ENCODE results near the gene PALLD. TPM values are rescaled to one million over a fixed set of nuclear protein-coding genes. Genes with fewer than 3 reads are reported as not detected.

PALLD gene
- total and polyA plus RNA-seq, 2 of the 8 experiments (the other 6 are each of a cell fraction or from before 2014, with no cell fraction given), result 10.5 to 25.0 TPM

- no peak overlapping the region for H4K8ac ChIP-seq (ENCODE audit: extremely low read depth, insufficient read depth, low read length)
- H3K23me2 ChIP-seq (ENCODE audit: low read depth, low read length), result no peaks in the 10 kb centered on the region
- no peak overlapping the region for H2BK120ac ChIP-seq (replicated peaks; ENCODE audit: low read depth, low read length)
- no peaks in the 10 kb centered on the region for H3K4me1 ChIP-seq (replicated peaks in 1 of 4; ENCODE audit: control insufficient read depth in 3 of 4, insufficient read depth in 4 of 4, low read length in 3 of 4)
- no peak overlapping the region for H3K4me2 ChIP-seq (ENCODE audit: insufficient read depth in 1 of 2, low read depth in 2 of 2, low read length in 2 of 2)
- H3K14ac ChIP-seq (ENCODE audit: insufficient read length), result no peak overlapping the region
- 88% methylated on average over 5 of the region's 5 CpGs; no CpG with 5 or more reads in 1 of the 2 experiments for WGBS, 2 experiments (ENCODE audit: extremely low coverage in 1 of 2, insufficient coverage in 1 of 2, insufficient read length in 1 of 2, insufficient replicate concordance in 2 of 2, low coverage in 1 of 2, low lambda C conversion rate in 2 of 2, missing lambda C conversion rate in 1 of 2)
- H3K23ac ChIP-seq (ENCODE audit: insufficient read length), result no peak overlapping the region
- H4K91ac ChIP-seq (replicated peaks; ENCODE audit: insufficient read length, low read length), result no peak overlapping the region
- H3K4ac ChIP-seq (replicated peaks; ENCODE audit: insufficient read length, low read depth, low read length), result no peak overlapping the region
- no peak overlapping the region for H2BK5ac ChIP-seq (ENCODE audit: low read depth, low read length)
- H3K79me2 ChIP-seq (ENCODE audit: control insufficient read depth in 1 of 2, insufficient read depth in 2 of 2, low read length in 2 of 2), result no peaks in the 10 kb centered on the region
- H2AK5ac ChIP-seq (ENCODE audit: low read depth, low read length), result no peak overlapping the region
- POLR2A ChIA-PET (ENCODE audit: partially characterized antibody), result no interaction called here
- CTCF ChIA-PET (ENCODE audit: partially characterized antibody), result interaction anchor here (1.0 kb wide), 1 partner anchor 11 kb away, joined by 3 read pairs; no protein-coding TSS in a partner anchor
- no peaks in the 10 kb centered on the region for H4K20me1 ChIP-seq (replicated peaks in 1 of 2; ENCODE audit: control insufficient read depth in 1 of 2, insufficient read depth in 2 of 2, low read length in 2 of 2)
- H3K18ac ChIP-seq (ENCODE audit: extremely low read depth, low read length), result no peak overlapping the region
- no peaks in the 10 kb centered on the region for H3K79me1 ChIP-seq (ENCODE audit: low read depth, low read length)
- peaks cover 0 to 3% of the 10 kb centered on the region in 2 experiments; a peak in 2 of 4 replicates for H3K9me3 ChIP-seq (ENCODE audit: insufficient read depth in 2 of 2, low read depth in 1 of 2, low read length in 1 of 2)
- no peak overlapping the region for H3K9ac ChIP-seq (replicated peaks in 1 of 4; ENCODE audit: extremely low read depth in 1 of 4, low read depth in 3 of 4, low read length in 3 of 4)
- DNase-seq (ENCODE audit: low read depth in 1 of 2, low spot score in 2 of 2) (no peak), FAIRE-seq (no peak)
- no peak overlapping the region for H2AFZ ChIP-seq (ENCODE audit: low read length)
- no peak overlapping the region for H3K4me3 ChIP-seq (ENCODE audit: extremely low read depth in 1 of 4, insufficient read depth in 2 of 4, low read depth in 3 of 4, low read length in 4 of 4)
- H3K56ac ChIP-seq (replicated peaks; ENCODE audit: insufficient read length, low read depth, low read length), result no peak overlapping the region
- no peaks in the 10 kb centered on the region for H3K36me3 ChIP-seq (ENCODE audit: control insufficient read depth in 2 of 4, insufficient read depth in 4 of 4, low read length in 3 of 4)
- H2BK12ac ChIP-seq (ENCODE audit: low read depth, low read length), result no peak overlapping the region
- no peak overlapping the region for H2BK20ac ChIP-seq (ENCODE audit: low read length)
- H3K27ac ChIP-seq (ENCODE audit: low read depth, low read length), result no peak overlapping the region
- H4K5ac ChIP-seq (ENCODE audit: insufficient read length, low read depth, low read length), result no peak overlapping the region
- no peak overlapping the region for H2BK15ac ChIP-seq (ENCODE audit: low read length)
- no peaks in the 10 kb centered on the region for H3K27me3 ChIP-seq (replicated peaks in 1 of 4; ENCODE audit: control insufficient read depth in 3 of 4, extremely low read depth in 1 of 4, insufficient read depth in 3 of 4, low read length in 3 of 4)
- no peak for TF ChIP-seq USF2 (IDR thresholded peaks at IDR 0.05; ENCODE audit: low read length)
- TF ChIP-seq SIN3A (conservative IDR thresholded peaks at IDR 0.05 in 1 of 2, IDR thresholded peaks at IDR 0.05 in 1 of 2; ENCODE audit: low read depth in 1 of 2, low read length in 2 of 2), result no peak
- TF ChIP-seq CTBP2 (IDR thresholded peaks at IDR 0.05; ENCODE audit: borderline replicate concordance, insufficient read depth, insufficient read length, low read length), result no peak
- no peak for TF ChIP-seq RFX5 (IDR thresholded peaks at IDR 0.05; ENCODE audit: borderline replicate concordance, low read depth, low read length)
- no peak for TF ChIP-seq RXRA (IDR thresholded peaks at IDR 0.05; ENCODE audit: insufficient read depth, low read depth, low read length)
- TF ChIP-seq RBBP5 (IDR thresholded peaks at IDR 0.05; ENCODE audit: borderline replicate concordance, low read depth, low read length), result no peak
- TF ChIP-seq FOSL1 (IDR thresholded peaks at IDR 0.05; ENCODE audit: insufficient read depth, low read depth, low read length), result no peak
- TF ChIP-seq SRF (IDR thresholded peaks at IDR 0.05; ENCODE audit: low read depth, low read length), result no peak
- no peak for TF ChIP-seq TCF12 (IDR thresholded peaks at IDR 0.05; ENCODE audit: low read depth, low read length)
- no peak for TF ChIP-seq ASH2L (IDR thresholded peaks at IDR 0.05; ENCODE audit: low read length)
Measured at GRCh38 chr4:168797738-168798375, 301.0 kb downstream of the PALLD start.

Data from H1 (cell line).